OCI-LY1 (cell line): Measurements from ENCODE around the gene IL18R1.

ENCODE experiments used
- H2AFZ ChIP-seq: fragments of 200-600 bp; sonication (generic), shearing (Covaris generic); 2 replicates; pipeline ENCODE4 v1.6.0; 2014; ENCODE audit warnings: antibody characterized with exemption, mild to moderate bottlenecking, low read length
- H3F3A ChIP-seq: fragments of 200-600 bp; sonication (generic), shearing (Covaris generic); 2 replicates; pipeline ENCODE4 v1.6.0; 2014; ENCODE audit warnings: mild to moderate bottlenecking, antibody characterized with exemption, low read length, moderate library complexity; ENCODE audit not compliant: insufficient read depth
- H3K27ac ChIP-seq: fragments of 200-600 bp; sonication (generic); 2 replicates; pipeline ENCODE4 v1.5.1; 2014; ENCODE audit warnings: low read length, mixed run types, mild to moderate bottlenecking, low read depth; ENCODE audit not compliant: poor library complexity, severe bottlenecking
- H3K27me3 ChIP-seq: fragments of 200-600 bp; sonication (generic); 2 replicates; pipeline ENCODE4 v1.6.0; 2014; ENCODE audit warnings: antibody characterized with exemption, mild to moderate bottlenecking, low read length, moderate library complexity; ENCODE audit not compliant: insufficient read depth
- H3K36me3 ChIP-seq: fragments of 200-600 bp; sonication (generic); 2 replicates; pipeline ENCODE4 v1.6.1; 2014; ENCODE audit warnings: mild to moderate bottlenecking, antibody characterized with exemption, low read length, moderate library complexity, mixed read lengths; ENCODE audit not compliant: insufficient read depth
- H3K4me1 ChIP-seq: fragments of 200-600 bp; sonication (generic); 2 replicates; pipeline ENCODE4 v1.5.1; 2014; ENCODE audit warnings: mild to moderate bottlenecking, low read length, moderate library complexity; ENCODE audit not compliant: insufficient read depth, severe bottlenecking
- H3K4me2 ChIP-seq: fragments of 200-600 bp; sonication (generic), shearing (Covaris generic); 2 replicates; pipeline ENCODE4 v1.6.1; 2014; ENCODE audit warnings: low read length
- H3K4me3 ChIP-seq: fragments of 200-600 bp; sonication (generic); 2 replicates; pipeline ENCODE4 v1.5.1; 2014; ENCODE audit warnings: low read length, low read depth, mild to moderate bottlenecking, mixed read lengths; ENCODE audit not compliant: poor library complexity, severe bottlenecking
- H3K79me2 ChIP-seq: fragments of 200-600 bp; shearing (Covaris generic); 2 replicates; pipeline ENCODE4 v1.6.1; 2016; ENCODE audit warnings: mixed run types, low read length, mixed read lengths; ENCODE audit not compliant: insufficient read depth
- H3K9ac ChIP-seq: fragments of 200-600 bp; sonication (generic), shearing (Covaris generic); 2 replicates; pipeline ENCODE4 v1.6.1; 2014; ENCODE audit warnings: mild to moderate bottlenecking, low read length, mixed read lengths
- H3K9me2 ChIP-seq: fragments of 200-600 bp; sonication (generic), shearing (Covaris generic); 2 replicates; pipeline ENCODE4 v1.6.1; 2014; ENCODE audit warnings: low read depth, mild to moderate bottlenecking, low read length, mixed read lengths
- H3K9me3 ChIP-seq: fragments of 200-600 bp; shearing (Covaris generic); 2 replicates; pipeline ENCODE4 v1.6.1; 2014; ENCODE audit warnings: low read length, mixed read lengths
- H4K20me1 ChIP-seq: fragments of 200-600 bp; sonication (generic), shearing (Covaris generic); 2 replicates; pipeline ENCODE4 v1.6.0; 2016; ENCODE audit warnings: mild to moderate bottlenecking, low read length; ENCODE audit not compliant: insufficient read depth
- EZH2 ChIP-seq: fragments of 200-600 bp; sonication (generic), shearing (Covaris generic); IDR thresholded peaks from 2 replicates; pipeline ENCODE4 v1.8.0; 2017; ENCODE audit warnings: borderline replicate concordance, mixed run types, mild to moderate bottlenecking, antibody characterized with exemption, low read length, moderate library complexity, mixed read lengths
- TF ChIP-seq, protein P1 (sequence below): fragments of 200-600 bp; sonication (generic), shearing (Covaris generic); IDR thresholded peaks from 2 replicates; pipeline ENCODE4 v1.5.1; 2017; ENCODE audit warnings: mild to moderate bottlenecking, antibody characterized with exemption, low read length, moderate library complexity, mixed read lengths

Gene IL18R1

DNA sequence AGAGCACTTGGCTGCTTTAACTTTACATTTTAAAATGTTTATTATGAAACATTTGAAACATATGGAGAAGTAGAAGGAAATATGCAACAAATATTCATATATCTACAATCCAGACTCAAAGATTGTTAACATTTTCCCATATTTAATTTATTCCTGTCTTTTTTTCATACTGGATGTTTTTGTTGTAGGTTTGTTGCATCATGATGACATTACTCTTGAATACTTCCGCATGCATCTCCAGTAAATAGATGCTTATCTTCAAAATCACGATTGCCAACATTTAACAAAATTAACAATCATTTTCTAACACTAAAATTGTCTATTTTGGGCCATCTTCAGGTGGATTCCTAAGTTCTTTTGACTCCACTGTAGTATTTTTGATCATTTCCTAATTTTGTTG lies 46.3 kb downstream of the IL18R1 start:
- TF ChIP-seq EZH2 = no peak
- TF ChIP-seq, protein P1, sequence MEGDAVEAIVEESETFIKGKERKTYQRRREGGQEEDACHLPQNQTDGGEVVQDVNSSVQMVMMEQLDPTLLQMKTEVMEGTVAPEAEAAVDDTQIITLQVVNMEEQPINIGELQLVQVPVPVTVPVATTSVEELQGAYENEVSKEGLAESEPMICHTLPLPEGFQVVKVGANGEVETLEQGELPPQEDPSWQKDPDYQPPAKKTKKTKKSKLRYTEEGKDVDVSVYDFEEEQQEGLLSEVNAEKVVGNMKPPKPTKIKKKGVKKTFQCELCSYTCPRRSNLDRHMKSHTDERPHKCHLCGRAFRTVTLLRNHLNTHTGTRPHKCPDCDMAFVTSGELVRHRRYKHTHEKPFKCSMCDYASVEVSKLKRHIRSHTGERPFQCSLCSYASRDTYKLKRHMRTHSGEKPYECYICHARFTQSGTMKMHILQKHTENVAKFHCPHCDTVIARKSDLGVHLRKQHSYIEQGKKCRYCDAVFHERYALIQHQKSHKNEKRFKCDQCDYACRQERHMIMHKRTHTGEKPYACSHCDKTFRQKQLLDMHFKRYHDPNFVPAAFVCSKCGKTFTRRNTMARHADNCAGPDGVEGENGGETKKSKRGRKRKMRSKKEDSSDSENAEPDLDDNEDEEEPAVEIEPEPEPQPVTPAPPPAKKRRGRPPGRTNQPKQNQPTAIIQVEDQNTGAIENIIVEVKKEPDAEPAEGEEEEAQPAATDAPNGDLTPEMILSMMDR = no peak
- Histone ChIP-seq H3K9ac (no peak overlapping the region), H3K27ac (no peak overlapping the region), H3K9me3 (no peaks in the 10 kb centered on the region), H3K4me3 (no peak overlapping the region), H3K4me1 (no peaks in the 10 kb centered on the region), H3K9me2 (no peaks in the 10 kb centered on the region), H3K4me2 (no peak overlapping the region), H3K79me2 (no peaks in the 10 kb centered on the region), H4K20me1 (no peaks in the 10 kb centered on the region), H3K36me3 (no peaks in the 10 kb centered on the region), H2AFZ (no peak overlapping the region), H3K27me3 (no peaks in the 10 kb centered on the region), H3F3A (no peaks in the 10 kb centered on the region)

DNA sequence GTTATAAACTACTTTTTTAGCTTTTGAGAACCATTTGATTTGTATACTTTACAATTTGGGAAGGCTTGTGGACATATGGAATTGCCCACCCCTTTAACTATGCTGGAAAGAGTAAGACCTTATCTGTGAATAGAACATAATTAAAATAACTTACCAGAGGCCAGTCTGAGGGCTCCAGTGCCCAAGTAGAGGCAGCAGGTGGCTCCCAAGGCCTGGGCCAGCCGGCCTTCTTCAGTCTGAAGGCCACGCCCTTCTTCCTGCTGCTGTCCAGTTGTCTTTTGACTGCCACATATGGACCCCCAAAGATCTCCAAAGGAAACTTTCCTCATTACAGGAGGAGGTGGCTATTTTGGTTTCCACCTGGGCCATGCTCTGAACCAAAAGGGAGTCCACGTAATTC lies 55.4 kb downstream of the IL18R1 start:
- no peak overlapping the region for H3K9ac ChIP-seq
- no peaks in the 10 kb centered on the region for H3K4me1 ChIP-seq
- no peak for TF ChIP-seq EZH2
- TF ChIP-seq, protein P1 = no peak
- H3K79me2 ChIP-seq = no peaks in the 10 kb centered on the region
- no peaks in the 10 kb centered on the region for H3K9me2 ChIP-seq
- no peaks in the 10 kb centered on the region for H3K27me3 ChIP-seq
- H3K36me3 ChIP-seq = no peaks in the 10 kb centered on the region
- H3K4me2 ChIP-seq = no peak overlapping the region
- H2AFZ ChIP-seq = no peak overlapping the region
- H3K4me3 ChIP-seq = no peak overlapping the region
- no peaks in the 10 kb centered on the region for H3F3A ChIP-seq
- 0 out of 2 replicates have a peak, but pooled peaks cover 4% of the 10 kb centered on the region for H3K9me3 ChIP-seq
- no peaks in the 10 kb centered on the region for H4K20me1 ChIP-seq
- H3K27ac ChIP-seq = no peak overlapping the region

DNA sequence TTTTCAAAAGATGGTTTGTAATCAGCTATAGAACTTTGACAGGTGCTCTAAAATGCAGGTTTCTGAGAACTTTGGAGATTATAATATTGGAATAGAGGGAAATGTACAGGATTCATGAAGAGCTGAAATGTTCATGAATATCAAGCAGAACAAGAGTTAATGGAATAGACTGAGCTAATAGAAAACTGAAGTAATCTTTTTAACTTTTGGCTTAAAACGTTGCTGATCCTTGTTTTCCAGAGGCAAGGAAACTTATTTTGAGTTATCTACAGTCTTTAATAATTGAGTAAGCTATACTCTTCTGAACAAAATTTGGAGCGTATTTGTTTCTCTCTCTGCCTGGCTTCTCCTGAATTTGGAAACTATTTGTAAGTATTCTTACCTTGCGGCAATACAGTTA lies 56.6 kb downstream of the IL18R1 start:
- H3K9ac ChIP-seq = no peak overlapping the region
- no peaks in the 10 kb centered on the region for H3K79me2 ChIP-seq

More for the DNA sequence above, 56.6 kb downstream of the IL18R1 start:
- no peak overlapping the region for H2AFZ ChIP-seq
- TF ChIP-seq EZH2 = no peak
- TF ChIP-seq, protein P1 = no peak
- no peak overlapping the region for H3K27ac ChIP-seq
- H4K20me1 ChIP-seq = no peaks in the 10 kb centered on the region
- no peaks in the 10 kb centered on the region for H3K9me2 ChIP-seq
- no peak overlapping the region for H3K4me2 ChIP-seq
- H3F3A ChIP-seq = no peaks in the 10 kb centered on the region
- H3K9me3 ChIP-seq = 0 out of 2 replicates have a peak, but pooled peaks cover 4% of the 10 kb centered on the region
- H3K4me1 ChIP-seq = no peaks in the 10 kb centered on the region
- no peaks in the 10 kb centered on the region for H3K36me3 ChIP-seq
- no peaks in the 10 kb centered on the region for H3K27me3 ChIP-seq
- no peak overlapping the region for H3K4me3 ChIP-seq
